HL-60 (cell line): ENCODE results near the gene RHBDD1.

ENCODE experiments used
- DNase-seq, 2 experiments: peaks; one replicate each; pipeline ENCODE4 v3.0.0-alpha.2; 2010 to 2020; ENCODE audit warnings: low read depth in 1 of 2, low spot score in 1 of 2
- H3K27ac ChIP-seq: fragments of 250-450 bp; sonication (Bioruptor Pico); replicated peaks from 2 replicates; pipeline ENCODE4 v1.5.1; 2020; ENCODE audit warnings: mild to moderate bottlenecking, moderate library complexity
- H3K27me3 ChIP-seq: fragments of 250-450 bp; sonication (Bioruptor Pico); 2 replicates; pipeline ENCODE4 v1.5.1; 2021; ENCODE audit warnings: mild to moderate bottlenecking, moderate library complexity; ENCODE audit not compliant: insufficient read depth, poor library complexity, severe bottlenecking
- H3K4me3 ChIP-seq: replicated peaks from 2 replicates; pipeline ENCODE4 v1.5.1; 2011; ENCODE audit warnings: mild to moderate bottlenecking, control low read depth, low read length; ENCODE audit not compliant: insufficient read depth
- CTCF ChIP-seq: IDR thresholded peaks from one replicate; pipeline ENCODE4 v1.5.1; 2011; ENCODE audit warnings: low read length, control low read depth, inconsistent platforms; ENCODE audit not compliant: insufficient read depth
- GABPA ChIP-seq: IDR thresholded peaks from 2 replicates; pipeline ENCODE4 v1.6.1; 2012; ENCODE audit warnings: low read depth
- POLR2AphosphoS5 ChIP-seq: IDR thresholded peaks from 2 replicates; pipeline ENCODE4 v1.6.1; 2012; ENCODE audit warnings: low read depth
- REST ChIP-seq: IDR thresholded peaks from 2 replicates; pipeline ENCODE4 v1.6.1; 2012; ENCODE audit warnings: low read depth; ENCODE audit not compliant: insufficient replicate concordance
- SPI1 ChIP-seq: IDR thresholded peaks from 2 replicates; pipeline ENCODE4 v1.6.1; 2012; ENCODE audit warnings: low read depth, mild to moderate bottlenecking, borderline replicate concordance

RHBDD1 gene

DNA sequence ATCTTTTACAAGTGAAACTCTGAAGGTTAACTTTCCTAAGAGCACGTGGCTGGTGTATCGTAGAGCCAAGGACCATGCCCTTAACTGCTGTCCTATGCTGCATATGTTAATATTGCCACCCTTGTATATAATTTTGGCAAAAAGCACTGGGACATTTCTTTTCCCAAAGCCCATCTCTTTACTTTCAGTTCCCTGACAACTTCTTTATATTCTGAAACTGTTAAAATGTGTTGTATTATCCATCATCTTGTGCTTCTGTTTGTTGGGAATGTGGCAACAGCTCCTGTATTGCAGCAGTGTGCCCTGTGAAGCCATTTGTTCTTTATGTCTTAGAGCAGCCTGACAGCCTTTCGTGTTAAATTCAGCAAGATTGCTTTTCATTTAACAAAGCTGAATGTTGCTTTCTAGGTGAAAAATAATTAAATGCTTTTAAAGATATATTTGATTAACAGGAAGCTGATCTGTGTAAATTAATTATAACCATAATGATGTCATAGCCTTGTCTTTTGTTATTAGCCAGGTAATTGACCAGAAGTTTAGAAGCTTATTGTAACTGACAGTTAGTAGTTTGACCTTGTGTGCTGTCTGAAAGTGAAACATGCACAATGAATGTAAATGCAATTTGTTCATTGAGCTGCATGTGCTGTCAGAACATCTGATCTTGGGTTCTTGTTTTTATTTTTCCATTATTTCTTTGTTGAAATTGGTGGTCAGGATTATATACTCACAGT lies 9.7 kb downstream of the RHBDD1 start:
- no peak overlapping the region for H3K27ac ChIP-seq
- no peaks in the 10 kb centered on the region for H3K27me3 ChIP-seq
- H3K4me3 ChIP-seq, result no peak overlapping the region
- DNase-seq, result no peak
- TF ChIP-seq GABPA, result no peak
- no peak for TF ChIP-seq CTCF
- no peak for TF ChIP-seq SPI1
- TF ChIP-seq POLR2AphosphoS5, result no peak
- TF ChIP-seq REST, result no peak

DNA sequence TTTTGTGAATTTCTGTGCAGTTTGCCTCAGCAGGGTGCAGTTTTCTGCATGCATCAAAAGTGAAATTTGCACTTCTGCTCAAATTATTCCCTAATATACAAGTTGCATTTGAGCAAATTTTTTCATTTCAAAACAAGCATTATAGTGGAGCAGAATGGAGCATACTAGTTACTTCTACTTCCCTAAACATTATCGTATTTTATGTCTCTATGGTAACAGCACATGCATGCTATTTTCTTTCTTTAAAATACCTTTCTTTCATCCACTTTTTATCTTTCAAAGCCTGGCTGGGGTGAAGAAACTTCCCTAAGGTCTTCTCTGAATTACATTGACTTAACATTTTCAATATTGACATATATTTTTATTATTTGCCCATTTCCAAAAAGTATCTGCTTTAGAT lies 11.2 kb downstream of the RHBDD1 start:
- no peak overlapping the region for H3K4me3 ChIP-seq
- DNase-seq, result no peak
- no peaks in the 10 kb centered on the region for H3K27me3 ChIP-seq
- H3K27ac ChIP-seq, result no peak overlapping the region
- no peak for TF ChIP-seq CTCF
- TF ChIP-seq GABPA, result no peak
- TF ChIP-seq SPI1, result no peak
- no peak for TF ChIP-seq REST
- no peak for TF ChIP-seq POLR2AphosphoS5

DNA sequence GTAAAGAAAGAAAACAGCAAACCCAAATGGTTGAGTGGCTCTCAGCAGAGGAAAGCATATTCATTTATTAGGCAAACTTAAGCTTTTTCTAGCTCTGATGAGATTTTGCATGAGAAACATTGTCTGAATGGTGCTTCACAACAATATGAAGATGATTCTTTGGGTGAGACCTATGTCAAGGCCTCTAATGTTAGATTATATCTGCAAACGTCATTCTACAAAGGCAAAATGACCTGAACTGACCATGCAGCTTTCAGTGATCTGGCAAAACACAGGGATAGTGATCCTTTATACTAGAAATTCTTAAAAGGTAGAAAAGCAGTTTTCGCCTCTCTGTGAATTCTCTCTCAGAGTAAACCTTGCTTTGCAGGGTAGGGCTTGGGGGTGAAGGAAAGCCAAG lies 11.7 kb downstream of the RHBDD1 start:
- Histone ChIP-seq H3K27me3 (no peaks in the 10 kb centered on the region), H3K4me3 (no peak overlapping the region), H3K27ac (no peak overlapping the region)
- DNase-seq, result no peak
- TF ChIP-seq GABPA (no peak), SPI1 (no peak), POLR2AphosphoS5 (no peak), REST (no peak), CTCF (no peak)
